Mucosa of descending colon (tissue), 3 donors: Measurements from ENCODE around the gene MAP3K3. TPM values are rescaled to one million over a fixed set of nuclear protein-coding genes. Genes with fewer than 3 reads are reported as not detected.

Experiments used
- ATAC-seq: fragments of 200-7000 bp; cut with Tn5 transposase; one replicate; pipeline ENCODE4 v1.9.1; 2020; ENCODE audit warnings: mild to moderate bottlenecking, moderate library complexity
- DNase-seq, 3 donors: peaks; one replicate each; pipeline ENCODE4 v3.0.0-alpha.2; 2020
- H3K36me3 ChIP-seq: fragments of 200-600 bp; one replicate; pipeline ENCODE4 v1.8.0; 2021; ENCODE audit warnings: low read depth, mild to moderate bottlenecking
- H3K4me1 ChIP-seq: fragments of 200-600 bp; one replicate; pipeline ENCODE4 v1.8.0; 2021; ENCODE audit warnings: low read depth, mild to moderate bottlenecking
- H3K4me3 ChIP-seq: fragments of 200-600 bp; one replicate; pipeline ENCODE4 v1.8.0; 2021; ENCODE audit warnings: mild to moderate bottlenecking
- H3K9me3 ChIP-seq: fragments of 200-600 bp; one replicate; pipeline ENCODE4 v1.8.0; 2021; ENCODE audit warnings: mild to moderate bottlenecking
- CTCF ChIP-seq: fragments of 200-600 bp; IDR thresholded peaks from one replicate; pipeline ENCODE4 v1.8.0; 2022; ENCODE audit warnings: antibody characterized with exemption, mild to moderate bottlenecking
- intact Hi-C, 2 donors: fragments of 100-400 bp; cut with DNase I in 1 of 2; cut with micrococcal nuclease in 1 of 2; formaldehyde crosslinking; loops; one replicate each; pipeline versions ENCODE4 v1.11.0 to v1.11.1; 2022; cut with DNase I, micrococcal nuclease
- total RNA-seq, 3 donors: library from RNA; stranded (reverse); fragmentation: NEBNext Ultra II Directional in 2 of 3; extraction: Animal tissue kit (Norgen Biotek cat#: 25700) in 2 of 3; gene quantifications; one replicate each; pipeline versions ENCODE4 v1.2.1 to v1.2.4, GENCODE V29; 2021 to 2023
- donor health status: DM: no; HTN: no; CAD: no; lungs with moderate emphysema.
- donor health status: DM: no; HTN: no; CAD: no.
- donor health status: DM: no; HTN: yes; CAD: no.

Gene MAP3K3
- total RNA-seq, 3 donors from 2014 or later = 13.0 to 54.7 (median 18.5) TPM

GRCh38 chr17:63598281-63598680 lies 23.9 kb upstream of the MAP3K3 start:
- Histone ChIP-seq H3K4me1 (peaks cover 15% of the 10 kb centered on the region), H3K4me3 (no peak overlapping the region), H3K9me3 (no peaks in the 10 kb centered on the region), H3K36me3 (no peaks in the 10 kb centered on the region)
- TF ChIP-seq CTCF = no peak
- intact Hi-C loops = no loop called here
- no peak for ATAC-seq
- no peak for DNase-seq

- Histone ChIP-seq H3K4me1 (peaks cover 15% of the 10 kb centered on the region), H3K36me3 (no peaks in the 10 kb centered on the region), H3K9me3 (no peaks in the 10 kb centered on the region), H3K4me3 (peak within 1 kb of the TSS; percentile 89)
- DNase-seq = peak; percentile 83 to 89 (median 87)
- intact Hi-C loops = no loop called here
- peak; percentile 98 for ATAC-seq
- no peak for TF ChIP-seq CTCF
These were observed 21.4 kb upstream of the MAP3K3 start, which contains the start of gene TACO1 for GRCh38 chr17:63600569-63601438. Gene TACO1, plus strand, starts transcription at chr17:63600895. Its CDS starts 189 bp downstream, at chr17:63601084.

- Histone ChIP-seq H3K4me3 (peak overlapping the region; percentile 89), H3K4me1 (peaks cover 15% of the 10 kb centered on the region), H3K9me3 (no peaks in the 10 kb centered on the region), H3K36me3 (peaks cover 5% of the 10 kb centered on the region)
- DNase-seq (peak; percentile 51 to 75 (median 59)), ATAC-seq (peak; percentile 73)
- TF ChIP-seq CTCF = no peak
- intact Hi-C loops = no loop called here
These were observed 20.5 kb upstream of the MAP3K3 start for GRCh38 chr17:63601439-63602371.

- H3K36me3 ChIP-seq = peaks cover 13% of the 10 kb centered on the region
- intact Hi-C loops = loop anchor here (5.0 kb wide), 1 partner anchor 183 kb away; no protein-coding TSS in a partner anchor
- TF ChIP-seq CTCF = no peak
- H3K9me3 ChIP-seq = no peaks in the 10 kb centered on the region
- ATAC-seq (no peak), DNase-seq (no peak)
- H3K4me1 ChIP-seq = no peaks in the 10 kb centered on the region
- no peak overlapping the region for H3K4me3 ChIP-seq
These were observed 12.2 kb upstream of the MAP3K3 start for GRCh38 chr17:63609816-63610573.

- H3K36me3 ChIP-seq = peaks cover 13% of the 10 kb centered on the region
These were observed 11.4 kb upstream of the MAP3K3 start for GRCh38 chr17:63610854-63611253.

More at GRCh38 chr17:63610854-63611253, 11.4 kb upstream of the MAP3K3 start:
- Histone ChIP-seq H3K9me3 (no peaks in the 10 kb centered on the region), H3K4me1 (no peaks in the 10 kb centered on the region), H3K4me3 (no peak overlapping the region)
- ATAC-seq (no peak), DNase-seq (no peak)
- intact Hi-C loops = no loop called here
- no peak for TF ChIP-seq CTCF
